Memory B cell (primary cell): ENCODE data around the gene ZBTB47.

Experiments used
- ATAC-seq: fragments of 150-1000 bp; cut with Tn5 transposase; 2 replicates; pipeline ENCODE4 v1.10.0; 2021; ENCODE audit warnings: low read depth, mild to moderate bottlenecking, moderate library complexity
- DNase-seq, 2 donors: peaks; one replicate each; pipeline ENCODE4 v3.0.0; 2022; ENCODE audit warnings: low spot score in 2 of 2
- H3K27ac Mint-ChIP-seq: one replicate; pipeline ENCODE4 v1.8.0; 2022; ENCODE audit warnings: mild to moderate bottlenecking, moderate library complexity, mixed read lengths
- H3K27me3 Mint-ChIP-seq: one replicate; pipeline ENCODE4 v1.8.0; 2022; ENCODE audit warnings: mixed read lengths
- H3K36me3 Mint-ChIP-seq: one replicate; pipeline ENCODE4 v1.8.0; 2022; ENCODE audit warnings: mild to moderate bottlenecking, mixed read lengths
- H3K4me1 Mint-ChIP-seq: one replicate; pipeline ENCODE4 v1.8.0; 2022; ENCODE audit warnings: mixed read lengths
- H3K4me3 Mint-ChIP-seq: one replicate; pipeline ENCODE4 v1.8.0; 2022; ENCODE audit warnings: mild to moderate bottlenecking, moderate library complexity, mixed read lengths
- H3K9me3 Mint-ChIP-seq: one replicate; pipeline ENCODE4 v1.8.0; 2022; ENCODE audit warnings: mixed read lengths

The ZBTB47 gene

GRCh38 chr3:42709621-42710020 is 56.1 kb downstream of the ZBTB47 start:
- H3K36me3 Mint-ChIP-seq: no peaks in the 10 kb centered on the region
- no peaks in the 10 kb centered on the region for H3K9me3 Mint-ChIP-seq
- no peak for DNase-seq
- no peak for ATAC-seq
- H3K4me1 Mint-ChIP-seq: peaks cover 8% of the 10 kb centered on the region
- no peak overlapping the region for H3K27ac Mint-ChIP-seq
- H3K4me3 Mint-ChIP-seq: no peak overlapping the region
- peaks cover 11% of the 10 kb centered on the region for H3K27me3 Mint-ChIP-seq

GRCh38 chr3:42710323-42711021 is 57.0 kb downstream of the ZBTB47 start:
- ATAC-seq: no peak
- no peak overlapping the region for H3K27ac Mint-ChIP-seq
- no peaks in the 10 kb centered on the region for H3K36me3 Mint-ChIP-seq
- H3K4me1 Mint-ChIP-seq: peaks cover 8% of the 10 kb centered on the region
- no peaks in the 10 kb centered on the region for H3K9me3 Mint-ChIP-seq
- DNase-seq: no peak
- H3K4me3 Mint-ChIP-seq: no peak overlapping the region
- peaks cover 8% of the 10 kb centered on the region for H3K27me3 Mint-ChIP-seq

GRCh38 chr3:42711491-42712343 is 58.2 kb downstream of the ZBTB47 start:
- Mint-ChIP-seq H3K36me3 (no peaks in the 10 kb centered on the region), H3K4me1 (peaks cover 8% of the 10 kb centered on the region), H3K9me3 (no peaks in the 10 kb centered on the region), H3K4me3 (no peak overlapping the region), H3K27me3 (peaks cover 8% of the 10 kb centered on the region), H3K27ac (no peak overlapping the region)
- ATAC-seq (no peak), DNase-seq (no peak)

GRCh38 chr3:42712344-42712648 is 58.8 kb downstream of the ZBTB47 start:
- Mint-ChIP-seq H3K27me3 (peaks cover 8% of the 10 kb centered on the region), H3K4me1 (peaks cover 8% of the 10 kb centered on the region), H3K4me3 (no peak overlapping the region), H3K9me3 (no peaks in the 10 kb centered on the region), H3K36me3 (no peaks in the 10 kb centered on the region), H3K27ac (no peak overlapping the region)
- no peak for ATAC-seq
- no peak for DNase-seq

GRCh38 chr3:42712688-42713372 is 59.3 kb downstream of the ZBTB47 start:
- H3K4me1 Mint-ChIP-seq: peaks cover 8% of the 10 kb centered on the region
- no peaks in the 10 kb centered on the region for H3K36me3 Mint-ChIP-seq
- H3K9me3 Mint-ChIP-seq: no peaks in the 10 kb centered on the region
- no peak for ATAC-seq
- H3K27ac Mint-ChIP-seq: no peak overlapping the region
- H3K4me3 Mint-ChIP-seq: no peak overlapping the region
- peaks cover 7% of the 10 kb centered on the region for H3K27me3 Mint-ChIP-seq
- no peak for DNase-seq

- DNase-seq (no peak), ATAC-seq (peak; percentile 26)
- Mint-ChIP-seq H3K36me3 (no peaks in the 10 kb centered on the region), H3K27ac (no peak overlapping the region), H3K27me3 (peaks cover 7% of the 10 kb centered on the region), H3K4me3 (no peak overlapping the region), H3K4me1 (peaks cover 8% of the 10 kb centered on the region), H3K9me3 (no peaks in the 10 kb centered on the region)
Measured at GRCh38 chr3:42713747-42714146, 60.2 kb downstream of the ZBTB47 start.

- Mint-ChIP-seq H3K36me3 (no peaks in the 10 kb centered on the region), H3K9me3 (no peaks in the 10 kb centered on the region), H3K4me3 (no peak overlapping the region), H3K4me1 (peaks cover 8% of the 10 kb centered on the region), H3K27me3 (peaks cover 3% of the 10 kb centered on the region), H3K27ac (no peak overlapping the region)
- no peak for ATAC-seq
- DNase-seq: no peak
Measured at GRCh38 chr3:42714171-42714852, 60.8 kb downstream of the ZBTB47 start.
